Lung (tissue), 12 donors: ENCODE measurements around the gene NXN. TPM values are rescaled to one million over a fixed set of nuclear protein-coding genes. Genes with fewer than 3 reads are reported as not detected.

Experiments
- ATAC-seq: fragments of 200-7000 bp; cut with Tn5 transposase; one replicate; pipeline ENCODE4 v1.9.1; 2020; ENCODE audit warnings: moderate number of reproducible peaks; ENCODE audit not compliant: insufficient read depth, low FRiP score
- DNase-seq, 3 donors: peaks; one replicate each; pipeline ENCODE4 v3.0.0-alpha.2; 2013 to 2017
- H3K27ac ChIP-seq, 2 donors: one replicate each; pipeline ENCODE4 v1.5.1; 2013; ENCODE audit warnings: mild to moderate bottlenecking in 2 of 2, moderate library complexity in 2 of 2, control low read depth in 1 of 2, inconsistent platforms in 1 of 2, low read depth in 1 of 2, low read length in 1 of 2
- H3K27me3 ChIP-seq, 3 donors: one replicate each; pipeline ENCODE4 v1.5.1; 2013; ENCODE audit warnings: low read length in 2 of 3; ENCODE audit not compliant: control insufficient read depth in 3 of 3, insufficient read depth in 3 of 3
- H3K36me3 ChIP-seq, 4 donors: one replicate each; pipeline ENCODE4 v1.5.1; 2013; ENCODE audit warnings: low read length in 4 of 4, mild to moderate bottlenecking in 1 of 4, moderate library complexity in 1 of 4; ENCODE audit not compliant: control insufficient read depth in 4 of 4, insufficient read depth in 4 of 4
- H3K4me1 ChIP-seq, 5 donors: one replicate each; pipeline ENCODE4 v1.5.1; 2013; ENCODE audit warnings: low read length in 5 of 5, mild to moderate bottlenecking in 2 of 5, moderate library complexity in 1 of 5; ENCODE audit not compliant: control insufficient read depth in 5 of 5, insufficient read depth in 5 of 5
- H3K4me3 ChIP-seq: one replicate; pipeline ENCODE4 v1.5.1; 2013; ENCODE audit warnings: mild to moderate bottlenecking, control low read depth, moderate library complexity
- H3K9ac ChIP-seq, 2 donors: one replicate each; pipeline ENCODE4 v1.5.1; 2013; ENCODE audit warnings: low read length in 2 of 2, control low read depth in 1 of 2; ENCODE audit not compliant: insufficient read depth in 1 of 2
- H3K9me3 ChIP-seq, 4 donors: one replicate each; pipeline ENCODE4 v1.5.1; 2013; ENCODE audit warnings: low read length in 3 of 4, mild to moderate bottlenecking in 1 of 4, moderate library complexity in 1 of 4; ENCODE audit not compliant: control insufficient read depth in 4 of 4, insufficient read depth in 3 of 4
- WGBS, 2 donors: extraction: QIAGEN DNeasy Blood & Tissue Kit; methylation state at CpG; one replicate each; pipeline ENCODE4 v1.1.7; 2013; 5-methylcytosine and 5-hydroxymethylcytosine counted together
- polyA plus RNA-seq, 2 donors: library from polyadenylated mRNA; stranded (reverse); fragments of 200-250 nt; gene quantifications; one replicate each; pipeline ENCODE4 v1.2.1, GENCODE V29; 2013
- total RNA-seq, 2 donors: library from RNA; depleted of rRNA in 1 of 2; stranded (reverse); fragments of >200 nt in 1 of 2; gene quantifications; one replicate each; pipeline ENCODE4 v1.2.1, GENCODE V29; 2014 to 2021
- TF ChIP-seq, protein P1 (sequence below): IDR thresholded peaks from 2 replicates; pipeline ENCODE4 v1.5.1; 2012; ENCODE audit warnings: mild to moderate bottlenecking; ENCODE audit errors: control extremely low read depth, extremely low read depth
- donor health status: control.
- donor health status: control.
- donor health status: Bipolar disorder and iron deficiency.
- donor health status: healthy.
- donor health status: DM: yes; HTN: yes; CAD: no.

Gene NXN
- total and polyA plus RNA-seq, 4 donors, result 17.6 to 57.7 (median 39.9) TPM

GRCh38 chr17:848402-848801 is 131.2 kb downstream of the NXN start:
- H3K27ac ChIP-seq, result peak overlapping the region; percentile 26 to 70
- peaks cover 0 to 37% (median 9%) of the 10 kb centered on the region in 5 donors for H3K4me1 ChIP-seq
- peaks cover 0 to 2% (median 0%) of the 10 kb centered on the region in 4 donors for H3K36me3 ChIP-seq
- WGBS, 2 donors, result 74 to 80% methylated on average over 11 of the region's 11 CpGs
- ATAC-seq, result no peak
- H3K27me3 ChIP-seq, result no peaks in the 10 kb centered on the region
- H3K9me3 ChIP-seq, result no peaks in the 10 kb centered on the region
- no peak overlapping the region for H3K9ac ChIP-seq
- DNase-seq, result no peak
- TF ChIP-seq, protein P1, sequence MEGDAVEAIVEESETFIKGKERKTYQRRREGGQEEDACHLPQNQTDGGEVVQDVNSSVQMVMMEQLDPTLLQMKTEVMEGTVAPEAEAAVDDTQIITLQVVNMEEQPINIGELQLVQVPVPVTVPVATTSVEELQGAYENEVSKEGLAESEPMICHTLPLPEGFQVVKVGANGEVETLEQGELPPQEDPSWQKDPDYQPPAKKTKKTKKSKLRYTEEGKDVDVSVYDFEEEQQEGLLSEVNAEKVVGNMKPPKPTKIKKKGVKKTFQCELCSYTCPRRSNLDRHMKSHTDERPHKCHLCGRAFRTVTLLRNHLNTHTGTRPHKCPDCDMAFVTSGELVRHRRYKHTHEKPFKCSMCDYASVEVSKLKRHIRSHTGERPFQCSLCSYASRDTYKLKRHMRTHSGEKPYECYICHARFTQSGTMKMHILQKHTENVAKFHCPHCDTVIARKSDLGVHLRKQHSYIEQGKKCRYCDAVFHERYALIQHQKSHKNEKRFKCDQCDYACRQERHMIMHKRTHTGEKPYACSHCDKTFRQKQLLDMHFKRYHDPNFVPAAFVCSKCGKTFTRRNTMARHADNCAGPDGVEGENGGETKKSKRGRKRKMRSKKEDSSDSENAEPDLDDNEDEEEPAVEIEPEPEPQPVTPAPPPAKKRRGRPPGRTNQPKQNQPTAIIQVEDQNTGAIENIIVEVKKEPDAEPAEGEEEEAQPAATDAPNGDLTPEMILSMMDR, result no peak
- no peak overlapping the region for H3K4me3 ChIP-seq

DNA sequence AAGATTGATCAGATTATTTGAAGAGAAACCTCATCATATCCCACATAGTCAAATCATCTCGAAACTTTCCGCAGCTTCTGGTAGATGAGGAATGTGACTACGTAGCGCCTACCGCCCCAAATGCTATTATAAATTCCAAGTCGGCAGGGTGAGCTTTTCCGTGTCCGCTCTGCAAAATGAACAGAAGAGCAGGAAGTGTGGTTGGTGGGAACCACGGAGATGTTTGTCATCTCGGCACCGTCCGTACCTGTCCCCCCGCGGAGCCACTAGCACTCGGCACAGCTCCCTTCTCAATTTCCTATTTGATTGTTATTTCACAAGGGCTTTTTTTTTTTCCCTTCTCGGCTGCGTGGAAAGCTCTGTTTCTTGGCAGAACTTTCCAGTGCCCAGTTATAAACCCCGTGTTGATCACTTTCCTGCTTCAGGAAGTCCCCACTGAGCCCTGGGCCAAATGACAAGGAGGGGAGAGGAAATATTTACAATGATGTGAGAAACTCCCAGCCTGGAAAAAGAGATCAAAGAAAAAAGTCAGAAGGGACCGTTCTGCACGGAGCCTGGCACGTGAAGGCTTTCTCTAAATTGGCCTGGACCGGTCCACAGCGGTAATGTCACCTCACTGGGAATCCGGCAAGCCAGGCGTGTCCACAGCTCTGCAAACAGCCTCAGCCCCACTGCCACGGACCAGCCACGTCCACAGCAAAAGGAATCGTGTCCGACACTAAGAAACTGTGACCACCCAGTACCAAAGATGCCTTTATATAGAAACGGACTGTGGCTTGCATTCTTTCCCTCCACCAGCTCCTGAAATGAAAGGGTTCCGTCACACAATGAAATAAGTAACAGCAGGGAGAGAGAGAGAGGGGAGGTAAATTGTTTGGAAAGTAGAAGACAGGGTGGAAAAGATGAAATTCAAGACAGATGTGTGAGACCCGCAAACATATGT is 132.4 kb downstream of the NXN start:
- no peak overlapping the region for H3K4me3 ChIP-seq
- H3K27me3 ChIP-seq, result no peaks in the 10 kb centered on the region
- peak; percentile 64 to 82 (median 79) for DNase-seq
- H3K27ac ChIP-seq, result peak overlapping the region; percentile 7 to 86
- WGBS, 2 donors, result 14 to 17% methylated on average over 32 of the region's 32 CpGs
- TF ChIP-seq, protein P1, result no peak
- peak overlapping the region in 1 of 2 donors; percentile 42 for H3K9ac ChIP-seq
- peaks cover 0 to 42% (median 9%) of the 10 kb centered on the region in 5 donors for H3K4me1 ChIP-seq
- peaks cover 0 to 2% (median 0%) of the 10 kb centered on the region in 4 donors for H3K36me3 ChIP-seq
- no peaks in the 10 kb centered on the region for H3K9me3 ChIP-seq
- no peak for ATAC-seq

GRCh38 chr17:841313-841712 is 138.3 kb downstream of the NXN start:
- TF ChIP-seq, protein P1, result no peak
- WGBS, 2 donors, result 79 to 82% methylated on average over 33 of the region's 33 CpGs
- peaks cover 0 to 7% (median 0%) of the 10 kb centered on the region in 5 donors for H3K4me1 ChIP-seq
- H3K9me3 ChIP-seq, result no peaks in the 10 kb centered on the region
- H3K27me3 ChIP-seq, result no peaks in the 10 kb centered on the region
- no peak overlapping the region for H3K4me3 ChIP-seq
- no peak overlapping the region for H3K9ac ChIP-seq
- DNase-seq (no peak), ATAC-seq (no peak)
- H3K27ac ChIP-seq, result no peak overlapping the region
- H3K36me3 ChIP-seq, result peaks cover 0 to 1% (median 0%) of the 10 kb centered on the region in 4 donors
